LNCAP (cell line): ENCODE results near the gene LZTS3.

Experiments
- CTCF ChIP-seq: fragments of 450-650 bp; IDR thresholded peaks from 2 replicates; pipeline ENCODE4 v1.5.1; 2017; ENCODE audit warnings: mild to moderate bottlenecking

Gene LZTS3

GRCh38 chr20:3160418-3160817 is 12.9 kb downstream of the LZTS3 start:
- no peak for TF ChIP-seq CTCF

GRCh38 chr20:3158968-3159431 is 14.3 kb downstream of the LZTS3 start:
- no peak for TF ChIP-seq CTCF

- TF ChIP-seq CTCF = no peak
Measured at GRCh38 chr20:3157817-3158216, 15.5 kb downstream of the LZTS3 start.

GRCh38 chr20:3156811-3157619 is 16.3 kb downstream of the LZTS3 start:
- TF ChIP-seq CTCF = no peak

- TF ChIP-seq CTCF = no peak
Measured at GRCh38 chr20:3150908-3151307, 22.4 kb downstream of the LZTS3 start.

GRCh38 chr20:3146732-3147341 is 26.5 kb downstream of the LZTS3 start:
- TF ChIP-seq CTCF = no peak

GRCh38 chr20:3141757-3142156 is 31.6 kb downstream of the LZTS3 start:
- TF ChIP-seq CTCF = no peak
